HG03039 (cell line): ENCODE data around the gene GABARAPL2.
"Not testable (repeated sequence)": the region's sequence is repeated elsewhere in the genome, so short reads cannot be mapped to it uniquely, and the experiment has no call there.

Experiments
- ATAC-seq: cut with Tn5 transposase; IDR thresholded peaks from one replicate; pipeline ENCODE4 v1.9.1; 2021; ENCODE audit warnings: mild to moderate bottlenecking, moderate library complexity; ENCODE audit not compliant: unreplicated experiment

GABARAPL2 gene

DNA sequence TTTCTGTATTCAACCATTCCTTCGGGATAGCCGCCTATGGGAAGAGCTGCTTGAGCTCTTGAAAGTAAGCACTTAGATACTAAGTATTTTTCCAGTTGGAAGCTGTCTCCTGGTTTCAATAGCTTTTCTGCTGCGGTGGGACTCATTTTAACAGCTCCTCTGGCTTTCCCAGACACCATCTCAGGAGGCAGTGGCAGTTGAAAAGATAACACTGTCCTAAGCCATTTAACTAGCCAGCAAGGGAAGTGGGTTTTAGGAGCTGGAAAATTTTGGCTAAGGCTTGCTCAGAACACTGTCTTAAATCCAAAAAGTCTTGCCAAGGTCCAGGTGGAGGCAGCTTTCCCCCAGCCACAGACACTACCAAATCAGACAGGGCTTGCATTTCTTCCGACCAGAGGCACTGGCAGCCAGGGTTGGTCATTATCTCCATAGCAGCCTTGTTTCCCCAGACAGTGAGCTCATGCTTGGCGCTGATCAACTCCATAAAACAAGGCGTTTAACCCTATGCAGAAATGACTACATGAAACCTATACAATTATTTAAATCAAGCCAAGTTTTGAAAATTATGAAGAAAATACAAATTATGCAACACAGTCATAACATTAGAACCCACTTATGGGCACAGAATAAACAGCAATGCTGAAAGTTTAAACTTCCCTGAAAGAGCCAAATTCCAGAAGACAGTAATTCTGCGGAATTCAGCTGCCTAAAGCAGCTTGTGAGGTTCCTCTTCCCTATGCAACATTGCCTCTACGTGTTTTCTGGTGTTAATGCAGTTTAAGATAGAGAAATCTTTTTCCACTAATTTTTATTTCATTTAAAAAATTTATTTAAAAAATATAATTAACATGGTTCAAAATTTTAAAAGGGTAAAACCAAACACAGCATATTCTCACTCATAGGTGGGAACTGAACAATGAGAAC, 25.0 kb downstream of the GABARAPL2 start:
- no peak for ATAC-seq

DNA sequence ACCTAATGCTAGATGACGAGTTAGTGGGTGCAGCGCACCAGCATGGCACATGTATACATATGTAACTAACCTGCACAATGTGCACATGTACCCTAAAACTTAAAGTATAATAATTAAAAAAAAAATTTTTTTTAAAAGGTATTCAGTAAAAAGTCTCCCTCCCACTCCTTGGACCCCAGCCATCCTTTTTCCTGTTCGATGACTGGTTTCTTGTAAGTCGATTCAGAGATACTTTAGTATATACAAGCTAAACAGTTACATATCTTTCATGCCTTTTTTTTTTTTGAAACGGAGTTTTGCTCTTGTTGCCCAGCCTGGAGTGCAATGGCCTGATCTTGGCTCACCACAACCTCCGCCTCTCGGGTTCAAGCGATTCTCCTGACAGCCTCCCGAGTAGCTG, 25.7 kb downstream of the GABARAPL2 start:
- ATAC-seq = not testable (repeated sequence)

DNA sequence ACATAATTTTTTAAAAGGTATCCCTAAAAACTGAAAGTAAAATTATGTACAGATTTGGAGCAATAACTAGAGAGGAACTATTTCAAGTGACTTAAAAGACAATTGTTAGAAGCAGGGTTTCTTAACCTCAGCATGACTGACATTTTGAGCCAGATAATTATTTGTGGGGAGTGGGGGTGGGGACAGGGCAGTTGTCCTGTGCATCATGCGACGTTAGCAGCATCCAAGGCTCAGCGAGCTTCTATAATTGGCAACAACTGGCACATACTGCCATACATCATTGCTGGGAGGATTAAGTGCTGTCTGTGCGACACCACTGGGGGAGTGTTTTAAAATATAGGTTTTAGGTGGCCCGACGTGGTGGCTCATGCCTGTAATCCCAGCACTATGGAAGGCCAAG, 27.1 kb downstream of the GABARAPL2 start:
- no peak for ATAC-seq

DNA sequence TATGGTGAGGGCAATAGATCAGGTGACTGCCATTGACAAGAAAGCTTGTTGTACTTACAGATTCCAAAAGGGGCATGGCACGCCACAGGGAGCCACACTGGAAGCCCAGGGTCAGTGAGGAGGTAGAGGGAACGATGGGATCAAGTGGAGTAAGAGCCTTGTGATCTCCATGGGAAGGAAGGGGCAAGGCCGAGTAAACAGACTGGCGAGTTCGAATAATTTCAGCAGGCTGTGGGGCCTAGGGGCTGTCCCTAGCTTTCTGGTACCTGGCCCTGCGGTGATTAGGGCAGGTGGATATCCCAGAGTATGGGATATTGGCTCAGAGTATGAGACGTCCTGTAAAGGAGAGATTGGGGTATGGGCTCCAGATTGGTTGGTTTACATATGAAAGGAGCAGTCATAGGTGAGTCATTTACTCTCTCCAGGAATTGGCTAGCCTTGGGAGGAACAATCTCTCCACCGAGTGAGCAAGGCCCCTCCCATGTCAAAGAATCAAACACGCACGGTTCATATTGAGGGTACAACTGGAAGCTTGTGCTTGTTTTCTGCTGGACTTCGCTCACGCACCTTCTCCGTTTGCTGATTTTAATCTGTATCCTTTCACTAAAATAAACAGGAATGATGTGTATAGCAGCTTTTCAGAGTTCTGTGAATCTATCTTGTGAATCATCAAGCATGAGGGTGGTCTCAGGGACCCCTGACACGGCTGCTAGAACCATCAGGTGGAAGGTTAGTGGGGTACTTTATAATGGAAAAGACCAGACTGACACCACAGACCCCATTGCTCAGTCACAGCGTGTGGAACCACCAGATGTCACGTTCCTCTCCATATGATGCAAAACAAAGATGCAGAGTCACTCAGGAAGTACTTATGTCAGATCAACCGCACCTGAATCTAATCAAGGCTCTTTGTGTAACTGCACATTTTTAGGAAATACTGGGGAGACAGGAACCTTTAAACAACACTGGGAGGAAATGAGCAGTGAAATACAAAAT, 27.9 kb downstream of the GABARAPL2 start:
- ATAC-seq = no peak

DNA sequence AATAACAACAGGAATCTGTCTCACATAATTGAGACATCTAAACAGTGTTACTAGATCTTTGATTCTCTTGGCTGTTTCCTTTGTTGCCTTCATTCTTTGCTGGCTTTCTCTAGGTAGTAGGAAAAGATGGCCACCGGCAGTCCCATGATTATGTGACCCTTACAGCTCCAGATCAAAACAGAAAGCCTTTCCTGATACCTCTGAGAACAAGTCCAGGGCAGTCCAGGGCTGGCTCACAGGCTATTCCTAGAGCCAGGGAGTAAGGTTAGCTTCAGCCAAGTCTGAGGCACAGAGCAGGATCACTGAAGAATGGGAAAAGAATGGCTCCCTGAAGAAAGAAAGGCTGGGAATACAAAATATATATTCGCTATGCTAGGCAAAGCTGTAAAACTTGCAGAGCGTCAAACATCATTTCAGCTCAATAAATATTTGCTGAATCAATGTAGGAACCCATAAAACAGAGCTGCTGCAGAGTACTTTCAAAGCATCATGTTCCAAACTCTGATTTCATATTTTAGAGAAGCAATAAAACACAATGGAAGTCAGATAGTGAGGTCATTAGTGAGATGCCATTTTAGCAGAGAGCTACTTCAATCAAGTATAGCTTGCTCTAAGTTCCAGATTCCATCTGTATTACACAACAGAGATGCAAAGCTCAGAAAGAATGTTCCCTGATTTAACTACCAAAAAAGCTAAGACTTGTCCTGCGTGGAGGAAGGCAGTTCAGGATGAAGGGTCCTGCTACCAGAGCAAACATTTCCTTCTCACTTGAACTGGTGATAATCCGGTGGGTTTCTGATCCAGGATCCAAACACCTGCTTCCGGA, 33.5 kb downstream of the GABARAPL2 start:
- ATAC-seq = no peak

DNA sequence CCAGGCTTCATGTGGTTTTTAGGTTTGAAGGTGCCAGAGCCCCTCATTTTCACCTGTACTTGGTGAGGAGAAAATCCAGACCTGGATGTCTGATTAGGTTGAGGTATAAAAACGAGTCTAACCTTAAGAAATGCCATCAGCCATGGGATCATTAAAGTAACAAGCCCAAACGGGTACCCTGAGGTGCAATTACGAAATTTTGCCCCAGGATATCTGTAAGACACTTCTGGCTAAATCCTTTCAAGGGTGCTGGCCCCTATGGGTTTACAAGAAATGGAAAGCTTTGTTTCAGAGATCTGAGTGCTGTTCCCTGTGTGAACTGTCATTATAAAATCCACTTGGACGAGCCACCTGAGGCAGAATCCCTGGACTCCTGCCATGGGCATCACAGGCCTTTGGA, 37.1 kb downstream of the GABARAPL2 start:
- no peak for ATAC-seq

DNA sequence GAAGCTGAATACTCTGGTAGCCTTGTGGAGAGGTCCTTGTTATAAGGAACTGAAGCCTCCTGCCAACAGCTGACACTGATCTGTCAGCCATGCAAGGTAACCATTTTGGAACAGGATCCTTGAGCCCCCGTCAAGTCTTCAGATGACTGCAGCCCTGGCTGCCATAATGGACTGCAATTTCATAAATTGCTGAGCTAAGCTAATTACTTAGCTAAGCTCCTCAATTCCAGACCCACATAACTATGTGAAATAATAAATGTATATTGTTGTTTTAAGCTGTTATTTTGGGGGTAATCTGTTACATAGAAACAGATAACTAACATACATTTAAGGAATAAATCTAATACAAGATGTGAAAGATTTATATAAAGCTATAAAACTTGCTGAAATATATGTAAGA, 40.3 kb downstream of the GABARAPL2 start:
- no peak for ATAC-seq

DNA sequence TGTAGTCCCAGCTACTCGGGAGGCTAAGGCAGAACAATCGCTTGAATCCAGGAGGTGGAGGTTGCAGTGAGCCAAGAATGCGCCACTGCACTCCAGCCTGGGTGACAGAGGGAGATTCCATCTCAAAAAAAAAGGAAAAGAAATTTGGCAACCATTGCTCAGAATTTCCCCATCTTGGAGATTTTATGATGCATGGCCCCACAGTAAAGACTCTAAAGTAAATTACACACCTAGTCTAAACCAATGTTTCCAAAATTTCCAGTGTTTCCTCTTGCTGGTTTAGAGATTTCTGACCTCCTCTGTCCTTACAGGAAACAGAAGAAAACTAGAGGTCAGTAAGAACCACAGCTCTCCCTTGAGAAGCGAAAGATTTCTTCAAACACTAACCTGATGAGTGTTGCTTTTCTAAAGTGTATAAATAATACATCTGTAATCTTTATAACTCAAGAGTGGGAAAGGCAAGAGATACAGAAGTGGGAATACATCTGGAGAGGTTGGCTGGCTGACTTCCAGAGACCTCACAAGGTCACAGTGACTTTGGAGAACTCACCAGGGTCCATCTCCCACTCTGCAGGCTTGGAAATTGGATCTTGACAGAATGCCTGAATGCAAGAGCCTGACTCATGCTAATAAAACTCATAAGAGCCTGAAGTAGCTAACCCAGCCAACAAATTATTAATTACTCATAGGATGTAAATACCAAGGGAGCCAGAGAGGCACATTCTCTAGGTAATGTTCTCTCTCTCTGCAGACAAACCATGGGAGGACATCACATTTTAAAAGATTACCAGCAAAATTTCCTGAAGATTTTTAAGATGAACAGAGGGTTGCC, 48.1 kb downstream of the GABARAPL2 start:
- no peak for ATAC-seq

DNA sequence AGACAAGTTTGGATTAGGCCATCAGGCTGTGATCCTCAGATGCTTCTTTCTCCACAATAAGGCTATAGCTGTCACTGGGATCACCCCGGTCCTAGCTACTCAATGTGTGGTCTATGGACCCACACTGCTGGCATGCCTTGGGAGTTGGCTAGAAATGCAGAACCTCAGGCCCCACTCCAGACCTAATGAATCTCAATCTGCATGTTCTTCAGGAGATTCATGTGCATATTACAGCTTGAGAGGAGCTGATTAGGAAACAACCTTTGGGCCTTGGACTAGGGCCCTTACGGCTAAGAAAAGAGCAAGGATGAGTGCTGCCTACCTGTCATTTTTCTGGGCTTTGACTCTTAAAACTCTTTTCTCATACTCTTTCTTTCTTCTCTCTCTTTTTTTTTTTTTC, 49.4 kb downstream of the GABARAPL2 start:
- ATAC-seq = no peak

DNA sequence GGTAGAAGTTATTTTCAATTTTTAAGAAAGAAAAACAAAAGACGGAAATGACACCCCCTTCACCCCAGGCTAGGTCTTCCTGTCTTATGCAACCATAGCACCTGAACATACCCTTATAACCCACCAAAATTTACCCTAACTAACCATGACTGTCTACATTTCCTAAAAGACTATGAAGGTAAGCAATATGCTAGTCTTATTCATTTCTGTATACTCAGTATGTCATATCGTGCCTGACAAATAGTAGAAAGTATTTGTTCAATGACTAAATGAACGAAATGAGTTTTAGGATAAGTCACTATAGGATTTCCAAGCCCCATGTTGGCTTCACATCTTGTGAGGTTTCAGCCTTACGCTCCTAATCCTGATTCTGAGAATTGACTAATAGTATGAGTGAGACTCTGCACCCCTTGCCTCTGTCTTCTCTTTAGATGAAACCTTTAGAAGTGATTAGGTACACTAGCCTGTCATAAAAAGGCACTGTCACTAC, 50.4 kb downstream of the GABARAPL2 start:
- peak; percentile 55 for ATAC-seq

DNA sequence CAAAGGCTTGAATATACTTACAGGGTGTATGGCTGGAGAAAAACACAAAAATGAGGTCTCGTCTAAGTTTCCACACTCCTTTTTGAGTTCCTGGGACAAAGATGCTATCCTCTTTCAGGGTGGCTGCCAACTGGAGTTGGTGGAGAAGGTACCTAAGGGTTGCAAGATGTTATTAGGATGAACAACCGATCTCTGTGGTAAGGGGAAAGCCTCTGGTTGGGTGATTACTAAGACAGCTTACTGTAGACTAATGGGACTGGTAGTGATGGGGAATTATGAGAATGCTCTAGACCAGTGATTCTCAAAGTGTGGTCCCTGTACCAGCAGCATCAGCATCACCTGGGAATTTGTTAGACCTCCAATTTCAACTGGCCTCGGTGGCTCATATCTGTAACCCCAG, 50.9 kb downstream of the GABARAPL2 start:
- ATAC-seq = no peak

DNA sequence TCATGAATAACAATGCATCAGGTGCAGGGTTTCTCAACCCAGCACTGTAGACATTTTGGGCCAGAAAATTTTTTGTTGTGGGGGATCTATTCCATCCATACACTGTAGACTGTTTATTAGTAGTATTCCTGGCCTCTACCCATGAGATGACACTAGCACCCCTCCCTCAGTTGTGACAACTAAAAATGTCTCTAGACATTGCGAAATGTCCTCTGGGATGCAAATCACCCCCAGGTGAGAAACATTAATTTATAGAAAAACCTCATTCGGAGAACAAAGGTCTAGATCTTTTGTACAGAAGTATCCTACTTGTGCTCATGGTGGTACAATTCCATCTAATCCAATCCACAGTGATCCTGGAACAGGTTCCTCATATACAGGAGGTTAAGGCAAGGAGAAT, 52.6 kb downstream of the GABARAPL2 start:
- no peak for ATAC-seq

DNA sequence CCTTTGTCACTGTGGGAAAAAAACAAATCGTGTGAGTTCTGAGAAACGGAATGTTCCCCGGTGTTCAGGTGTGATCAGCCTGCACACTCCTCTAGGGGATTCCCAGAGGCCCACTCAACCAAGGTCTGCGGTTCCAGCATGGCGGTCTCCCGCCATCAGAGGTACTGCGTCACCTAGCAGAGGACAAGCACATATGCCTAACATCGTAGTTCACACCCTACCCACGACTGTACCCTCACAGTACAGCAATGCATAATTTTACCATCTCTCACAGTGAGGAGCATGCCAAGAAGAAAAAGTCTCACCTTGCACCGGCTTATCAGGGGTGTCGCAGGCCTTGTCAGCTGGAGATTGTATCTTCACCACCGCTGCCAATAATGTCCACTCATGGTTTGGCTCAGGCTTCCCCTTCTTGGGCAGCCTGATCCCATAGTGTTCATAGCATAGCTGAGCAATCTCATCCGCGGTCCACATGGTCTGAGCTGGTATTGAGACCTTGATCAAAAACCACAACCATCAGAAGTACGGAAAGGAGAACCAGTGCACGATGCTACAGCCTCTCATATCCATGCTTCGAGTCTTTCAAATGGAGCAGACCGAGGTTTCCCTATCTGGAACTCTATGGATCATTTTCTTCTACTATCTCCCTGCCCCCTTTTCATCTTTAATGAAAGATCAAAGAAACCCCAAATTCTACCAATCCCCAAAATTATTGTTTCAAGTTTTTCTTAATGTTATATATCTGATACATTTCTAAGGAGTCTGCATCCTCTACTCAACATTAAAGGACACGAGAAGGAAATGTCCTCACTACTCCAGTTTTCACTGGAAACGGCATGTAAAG, 54.4 kb downstream of the GABARAPL2 start:
- ATAC-seq = no peak

DNA sequence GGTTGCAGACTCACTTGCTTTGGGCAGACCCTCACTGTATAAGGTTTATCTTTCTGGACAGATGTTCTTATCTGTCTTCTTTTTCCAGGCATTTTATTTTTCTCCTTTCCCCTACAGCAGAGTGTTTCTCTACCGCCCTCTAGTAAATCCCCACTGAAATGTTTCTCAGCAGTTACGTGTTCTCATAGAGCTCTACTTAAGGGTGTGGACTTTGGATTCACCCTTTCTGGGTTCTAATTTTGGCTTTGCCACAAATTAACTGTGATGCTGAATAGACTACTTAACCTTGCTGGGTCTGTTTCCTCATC, 54.9 kb downstream of the GABARAPL2 start:
- ATAC-seq = no peak

DNA sequence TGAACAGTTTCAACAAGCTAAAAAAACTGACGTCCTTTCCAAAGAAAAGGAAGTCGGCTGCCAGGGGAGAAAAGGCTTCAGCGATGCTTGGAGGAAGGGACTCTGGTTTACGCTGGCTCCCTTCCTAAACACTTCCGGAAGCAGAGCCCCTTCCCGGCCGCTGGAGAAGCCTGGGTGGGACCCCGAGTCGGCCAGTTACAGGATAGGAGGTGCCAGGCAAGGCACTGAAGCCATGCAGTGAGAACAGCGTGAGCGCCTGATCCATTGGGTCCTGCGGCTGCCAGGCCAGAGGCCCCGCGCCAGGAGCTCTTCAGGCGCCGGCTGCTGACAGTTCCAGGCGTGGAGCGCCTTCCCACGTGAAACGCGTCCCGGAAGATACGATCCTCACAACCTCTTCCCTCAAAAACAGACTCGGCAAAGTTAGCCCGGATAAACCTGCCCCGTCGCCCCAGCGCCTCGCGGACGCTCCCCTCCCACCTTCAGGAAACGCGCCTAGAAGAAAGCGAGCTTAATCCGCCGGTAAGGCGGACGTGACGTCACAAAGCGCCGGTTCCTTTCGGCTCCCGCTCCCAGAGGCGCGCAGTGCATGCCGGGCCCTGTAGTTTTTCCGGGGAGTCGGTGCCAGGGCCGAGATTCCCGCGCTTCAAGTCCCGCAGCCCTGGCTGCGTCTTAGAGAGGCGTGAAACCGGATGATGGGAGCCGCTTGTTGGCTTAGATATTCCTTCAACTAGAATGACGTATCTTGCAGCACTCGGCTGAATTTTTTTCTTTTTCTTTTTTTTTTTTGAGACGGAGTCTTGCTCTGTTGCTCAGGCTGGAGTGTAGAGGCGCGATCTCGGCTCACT, 56.8 kb downstream of the GABARAPL2 start, which contains the start of gene ADAT1:
ADAT1 (minus strand) TSS at position 521 of the 845 bp plus-strand sequence. CDS start 2,482 bp downstream, outside the sequence.
- peak; percentile 88 for ATAC-seq

DNA sequence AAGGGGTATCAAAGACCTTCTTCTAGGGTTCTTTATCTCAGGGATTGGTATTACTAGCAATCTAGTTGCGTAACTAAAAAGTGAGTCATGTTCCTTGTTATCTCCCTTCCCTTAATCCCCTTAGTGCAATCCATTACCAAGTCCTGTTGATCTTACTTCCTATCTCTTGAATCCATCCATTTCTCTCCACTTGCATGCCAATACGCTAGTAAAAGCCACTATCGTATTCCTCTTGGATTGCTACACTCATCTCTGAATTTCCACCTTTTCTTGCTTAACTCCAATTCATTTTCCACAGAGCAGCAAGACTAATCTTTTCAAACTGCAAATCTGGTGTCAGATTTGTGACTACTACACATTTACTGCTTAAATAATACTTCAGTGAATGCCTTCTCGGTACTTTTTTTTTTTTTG, 58.7 kb downstream of the GABARAPL2 start:
- ATAC-seq = no peak

DNA sequence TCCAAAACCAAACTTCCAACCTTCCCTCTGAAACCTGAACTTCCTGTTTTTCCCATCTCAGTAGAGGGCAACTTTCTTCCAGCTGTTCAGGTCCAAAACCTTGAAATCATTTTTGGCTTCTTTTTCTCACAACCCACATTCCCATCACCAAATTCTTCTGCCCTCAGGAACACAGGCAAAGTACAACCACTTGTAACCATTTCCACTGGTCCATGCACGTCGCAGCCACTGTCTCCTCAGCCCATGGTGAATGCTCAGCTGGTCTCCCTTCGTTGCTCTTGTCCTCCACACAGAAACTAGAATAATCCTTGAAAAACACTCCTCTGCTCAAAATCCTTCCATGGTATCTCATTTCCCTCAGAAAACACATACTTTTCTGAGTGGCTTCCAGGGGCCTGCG, 60.6 kb downstream of the GABARAPL2 start:
- ATAC-seq = no peak
